ENCODE measurements around the gene ESYT2.

The ESYT2 gene

GRCh38 chr7:158695056-158695455 is 134.3 kb downstream of the ESYT2 start:
- H3K9me2 ChIP-seq (replicated peaks; ENCODE audit: insufficient read depth, low read length) = no peaks in the 10 kb centered on the region
- no peak overlapping the region for H3K4me3 ChIP-seq (ENCODE audit: low read length)
- H3F3A ChIP-seq (ENCODE audit: insufficient read depth, low read length) = no peaks in the 10 kb centered on the region
- H3K27me3 ChIP-seq (replicated peaks; ENCODE audit: insufficient read depth, low read length) = no peaks in the 10 kb centered on the region
- H3K9me3 ChIP-seq (replicated peaks; ENCODE audit: insufficient read depth, low read length) = no peaks in the 10 kb centered on the region
- H2AFZ ChIP-seq (ENCODE audit: low read length) = no peak overlapping the region
- no peak for DNase-seq
- H3K4me2 ChIP-seq (ENCODE audit: low read depth, low read length) = no peak overlapping the region
- H3K9ac ChIP-seq (ENCODE audit: low read length) = no peak overlapping the region
- H3K36me3 ChIP-seq (replicated peaks; ENCODE audit: insufficient read depth, low read length) = peaks cover 24% of the 10 kb centered on the region
- H4K20me1 ChIP-seq (ENCODE audit: insufficient read depth, low read length) = peaks cover 8% of the 10 kb centered on the region
- no peaks in the 10 kb centered on the region for H3K4me1 ChIP-seq (ENCODE audit: low read length)
- TF ChIP-seq EZH2phosphoT487 (IDR thresholded peaks at IDR 0.05; ENCODE audit: low read length) = no peak
- no peak for TF ChIP-seq EZH2 (optimal IDR thresholded peaks at IDR 0.05; ENCODE audit: low read depth, low read length)
- TF ChIP-seq CTCF (IDR thresholded peaks at IDR 0.05; ENCODE audit: low read length) = no peak
- no peak overlapping the region for H3K27ac ChIP-seq (ENCODE audit: low read length)
- peaks cover 92% of the 10 kb centered on the region for H3K79me2 ChIP-seq (ENCODE audit: low read length)

GRCh38 chr7:158694650-158695049 is 134.7 kb downstream of the ESYT2 start:
- no peak overlapping the region for H3K4me2 ChIP-seq (ENCODE audit: low read depth, low read length)
- no peaks in the 10 kb centered on the region for H3K27me3 ChIP-seq (replicated peaks; ENCODE audit: insufficient read depth, low read length)
- peaks cover 88% of the 10 kb centered on the region for H3K79me2 ChIP-seq (ENCODE audit: low read length)
- TF ChIP-seq EZH2 (optimal IDR thresholded peaks at IDR 0.05; ENCODE audit: low read depth, low read length) (no peak), EZH2phosphoT487 (IDR thresholded peaks at IDR 0.05; ENCODE audit: low read length) (no peak), CTCF (IDR thresholded peaks at IDR 0.05; ENCODE audit: low read length) (no peak)
- H3K9me3 ChIP-seq (replicated peaks; ENCODE audit: insufficient read depth, low read length) = no peaks in the 10 kb centered on the region
- H3K36me3 ChIP-seq (replicated peaks; ENCODE audit: insufficient read depth, low read length) = peaks cover 25% of the 10 kb centered on the region
- no peaks in the 10 kb centered on the region for H3F3A ChIP-seq (ENCODE audit: insufficient read depth, low read length)
- H3K4me1 ChIP-seq (ENCODE audit: low read length) = no peaks in the 10 kb centered on the region
- H4K20me1 ChIP-seq (ENCODE audit: insufficient read depth, low read length) = peaks cover 8% of the 10 kb centered on the region
- no peak overlapping the region for H3K27ac ChIP-seq (ENCODE audit: low read length)
- H2AFZ ChIP-seq (ENCODE audit: low read length) = no peak overlapping the region
- H3K4me3 ChIP-seq (ENCODE audit: low read length) = no peak overlapping the region
- H3K9ac ChIP-seq (ENCODE audit: low read length) = no peak overlapping the region
- DNase-seq = no peak
- no peaks in the 10 kb centered on the region for H3K9me2 ChIP-seq (replicated peaks; ENCODE audit: insufficient read depth, low read length)

GRCh38 chr7:158689488-158689887 is 139.8 kb downstream of the ESYT2 start:
- Histone ChIP-seq H3K36me3 (replicated peaks; ENCODE audit: insufficient read depth, low read length) (peaks cover 44% of the 10 kb centered on the region), H3K9me3 (replicated peaks; ENCODE audit: insufficient read depth, low read length) (no peaks in the 10 kb centered on the region), H3K27me3 (replicated peaks; ENCODE audit: insufficient read depth, low read length) (no peaks in the 10 kb centered on the region), H2AFZ (ENCODE audit: low read length) (no peak overlapping the region), H3K79me2 (ENCODE audit: low read length) (peaks cover 57% of the 10 kb centered on the region), H3K9me2 (replicated peaks; ENCODE audit: insufficient read depth, low read length) (no peaks in the 10 kb centered on the region), H3K4me1 (ENCODE audit: low read length) (no peaks in the 10 kb centered on the region), H4K20me1 (ENCODE audit: insufficient read depth, low read length) (no peaks in the 10 kb centered on the region; the same call in 1 of the 2 replicates), H3F3A (ENCODE audit: insufficient read depth, low read length) (no peaks in the 10 kb centered on the region), H3K4me3 (ENCODE audit: low read length) (no peak overlapping the region), H3K27ac (ENCODE audit: low read length) (no peak overlapping the region), H3K4me2 (ENCODE audit: low read depth, low read length) (no peak overlapping the region), H3K9ac (ENCODE audit: low read length) (no peak overlapping the region)
- DNase-seq = no peak
- TF ChIP-seq EZH2phosphoT487 (IDR thresholded peaks at IDR 0.05; ENCODE audit: low read length) (no peak), CTCF (IDR thresholded peaks at IDR 0.05; ENCODE audit: low read length) (no peak), EZH2 (optimal IDR thresholded peaks at IDR 0.05; ENCODE audit: low read depth, low read length) (no peak)
